Tibial nerve (tissue), 4 donors: ENCODE measurements around the gene VGLL4.
"Not testable (repeated sequence)": the region's sequence is repeated elsewhere in the genome, so short reads cannot be mapped to it uniquely, and the experiment has no call there.

Source experiments
- CTCF ChIP-seq, 5 experiments: fragments of 200-600 bp in 3 of 5; fragments of 450-650 bp in 2 of 5; sonication (generic) in 3 of 5; IDR thresholded peaks; one replicate each; pipeline ENCODE4 v1.5.1; 2016 to 2019; ENCODE audit warnings: antibody characterized with exemption in 5 of 5, mild to moderate bottlenecking in 3 of 5, moderate library complexity in 2 of 5
- EP300 ChIP-seq, 2 donors: sonication (generic); formaldehyde crosslinking; IDR thresholded peaks; one replicate each; pipeline ENCODE4 v1.6.1; 2017; ENCODE audit warnings: antibody characterized with exemption in 2 of 2, mild to moderate bottlenecking in 1 of 2
- POLR2A ChIP-seq, 2 donors: fragments of 450-650 bp; IDR thresholded peaks; one replicate each; pipeline ENCODE4 v1.6.1; 2017; ENCODE audit warnings: antibody characterized with exemption in 2 of 2, mild to moderate bottlenecking in 2 of 2, moderate library complexity in 2 of 2

DNA sequence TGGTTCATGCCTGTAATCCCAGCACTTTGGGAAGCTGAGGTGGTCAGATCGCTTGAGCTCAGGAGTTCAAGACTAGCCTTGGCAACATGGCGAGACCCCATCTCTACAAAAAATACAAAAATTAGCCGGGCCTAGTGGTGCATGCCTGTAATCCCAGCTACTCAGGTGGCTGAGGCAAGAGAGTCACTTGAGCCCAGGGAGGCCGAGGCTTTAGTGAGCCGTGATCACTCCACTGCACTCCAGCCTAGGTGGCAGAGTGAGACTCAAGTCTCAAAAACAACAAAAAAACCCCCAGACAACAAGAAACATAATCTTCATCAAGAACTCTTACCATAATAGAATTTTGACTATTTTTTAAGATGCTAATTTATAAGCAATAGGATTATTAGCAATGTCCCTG, 117.6 kb downstream of the VGLL4 start:
- TF ChIP-seq CTCF, POLR2A, EP300 (IDR thresholded peaks at IDR 0.05): not testable (repeated sequence)
